Measurements from ENCODE around the gene IL13RA1. TPM values are rescaled to one million over a fixed set of nuclear protein-coding genes. Genes with fewer than 3 reads are reported as not detected.

The IL13RA1 gene
- polyA plus RNA-seq, 3 donors: 48.8 to 74.6 (median 72.6) TPM

DNA sequence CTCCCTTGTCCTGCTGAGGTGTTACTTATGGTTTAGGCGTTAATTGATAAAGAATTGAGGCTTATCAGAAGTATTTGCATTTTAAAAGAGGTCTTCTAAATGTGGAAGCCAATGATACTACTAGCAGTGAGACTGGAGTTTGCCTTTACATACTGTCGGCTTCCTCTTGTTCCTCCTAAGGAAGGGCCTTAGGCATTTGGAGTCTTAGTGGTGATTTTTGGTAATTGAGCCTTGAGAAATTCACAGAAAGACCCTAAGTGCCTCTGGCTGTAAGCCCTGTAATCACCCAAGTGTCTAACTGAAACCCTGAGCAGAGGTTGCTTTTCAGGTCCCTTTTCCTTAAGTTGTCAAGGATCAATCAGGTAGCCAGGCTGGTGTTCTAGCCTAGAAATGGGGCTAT is 14.8 kb downstream of the IL13RA1 start:
- H3K27ac ChIP-seq (ENCODE audit: low read depth in 1 of 2, low read length in 2 of 2): no peak overlapping the region
- DNase-seq: no peak
- Mint-ChIP-seq H3K27me3 (ENCODE audit: low read depth in 3 of 3) (peaks cover 0 to 8% (median 0%) of the 10 kb centered on the region in 3 donors), H3K4me1 (peaks cover 18% of the 10 kb centered on the region), H3K9me3 (peaks cover 0 to 7% (median 0%) of the 10 kb centered on the region in 7 donors), H3K27ac (no peak overlapping the region), H3K36me3 (peaks cover 22 to 24% of the 10 kb centered on the region in 2 donors), H3K4me3 (no peak overlapping the region)
- peaks cover 50% of the 10 kb centered on the region for H4K20me1 ChIP-seq (ENCODE audit: insufficient read depth, low read length)
- H3K27me3 ChIP-seq (ENCODE audit: control insufficient read depth in 2 of 2, insufficient read depth in 2 of 2, low read length in 2 of 2): no peaks in the 10 kb centered on the region
- H3K36me3 ChIP-seq (replicated peaks in 1 of 2; ENCODE audit: control insufficient read depth in 1 of 2, insufficient read depth in 2 of 2, low read length in 2 of 2): peaks cover 14 to 44% of the 10 kb centered on the region in 2 donors
- intact Hi-C loops (cut with micrococcal nuclease): no loop called here
- H3K79me2 ChIP-seq (ENCODE audit: insufficient read depth, low read length): peaks cover 47% of the 10 kb centered on the region
- H3K4me3 ChIP-seq (replicated peaks in 1 of 3; ENCODE audit: low read depth in 2 of 3, low read length in 3 of 3): no peak overlapping the region
- no peak overlapping the region for H3K9ac ChIP-seq (ENCODE audit: insufficient read depth, low read length, poor library complexity, severe bottlenecking)
- peaks cover 0 to 6% of the 10 kb centered on the region in 2 donors for H3K9me3 ChIP-seq (replicated peaks in 1 of 2; ENCODE audit: control insufficient read depth in 1 of 2, insufficient read depth in 1 of 2, low read length in 2 of 2)
- H3K4me1 ChIP-seq (ENCODE audit: control insufficient read depth in 1 of 2, insufficient read depth in 2 of 2, low read length in 2 of 2): peaks cover 9 to 10% of the 10 kb centered on the region in 2 donors
- WGBS (ENCODE audit: insufficient coverage): no CpG with 5 or more reads among the region's 2 CpGs
- TF ChIP-seq, protein P1, sequence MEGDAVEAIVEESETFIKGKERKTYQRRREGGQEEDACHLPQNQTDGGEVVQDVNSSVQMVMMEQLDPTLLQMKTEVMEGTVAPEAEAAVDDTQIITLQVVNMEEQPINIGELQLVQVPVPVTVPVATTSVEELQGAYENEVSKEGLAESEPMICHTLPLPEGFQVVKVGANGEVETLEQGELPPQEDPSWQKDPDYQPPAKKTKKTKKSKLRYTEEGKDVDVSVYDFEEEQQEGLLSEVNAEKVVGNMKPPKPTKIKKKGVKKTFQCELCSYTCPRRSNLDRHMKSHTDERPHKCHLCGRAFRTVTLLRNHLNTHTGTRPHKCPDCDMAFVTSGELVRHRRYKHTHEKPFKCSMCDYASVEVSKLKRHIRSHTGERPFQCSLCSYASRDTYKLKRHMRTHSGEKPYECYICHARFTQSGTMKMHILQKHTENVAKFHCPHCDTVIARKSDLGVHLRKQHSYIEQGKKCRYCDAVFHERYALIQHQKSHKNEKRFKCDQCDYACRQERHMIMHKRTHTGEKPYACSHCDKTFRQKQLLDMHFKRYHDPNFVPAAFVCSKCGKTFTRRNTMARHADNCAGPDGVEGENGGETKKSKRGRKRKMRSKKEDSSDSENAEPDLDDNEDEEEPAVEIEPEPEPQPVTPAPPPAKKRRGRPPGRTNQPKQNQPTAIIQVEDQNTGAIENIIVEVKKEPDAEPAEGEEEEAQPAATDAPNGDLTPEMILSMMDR (IDR thresholded peaks at IDR 0.05): no peak
- no peak overlapping the region for H2AFZ ChIP-seq (ENCODE audit: insufficient read depth, low read depth, low read length, poor library complexity, severe bottlenecking)
- no peak overlapping the region for H3K4me2 ChIP-seq (replicated peaks; ENCODE audit: extremely low read depth, low read length, poor library complexity, severe bottlenecking)

DNA sequence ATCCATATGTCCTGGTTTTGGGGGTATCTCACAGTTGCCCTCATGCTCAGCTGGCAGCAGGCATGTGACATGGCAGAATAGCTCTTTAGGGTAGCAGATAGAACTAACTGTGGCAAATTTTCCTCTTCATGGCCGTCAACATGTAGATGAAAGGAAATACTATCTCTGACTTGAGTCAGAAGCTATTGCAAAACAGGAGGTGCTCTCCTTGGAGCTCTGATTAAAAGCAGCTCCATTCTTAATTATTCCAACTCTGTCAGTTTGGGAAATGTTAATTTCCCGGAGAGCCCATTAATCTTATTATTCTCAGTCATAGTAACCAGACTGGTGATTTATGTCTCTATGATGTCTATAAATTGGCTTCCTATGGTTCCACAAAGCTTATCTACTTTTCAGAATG is 18.2 kb downstream of the IL13RA1 start:
- Mint-ChIP-seq H3K36me3 (peaks cover 34 to 36% of the 10 kb centered on the region in 2 donors), H3K4me3 (no peak overlapping the region), H3K9me3 (no peaks in the 10 kb centered on the region), H3K27me3 (ENCODE audit: low read depth in 3 of 3) (peaks cover 0 to 7% (median 0%) of the 10 kb centered on the region in 3 donors), H3K4me1 (peaks cover 13% of the 10 kb centered on the region), H3K27ac (peak overlapping the region; percentile 23 to 90 (median 70))
- Histone ChIP-seq H3K9ac (ENCODE audit: insufficient read depth, low read length, poor library complexity, severe bottlenecking) (no peak overlapping the region), H3K27ac (ENCODE audit: low read depth in 1 of 2, low read length in 2 of 2) (peak overlapping the region in 1 of 2 donors; percentile 28), H3K9me3 (replicated peaks in 1 of 2; ENCODE audit: control insufficient read depth in 1 of 2, insufficient read depth in 1 of 2, low read length in 2 of 2) (no peaks in the 10 kb centered on the region), H2AFZ (ENCODE audit: insufficient read depth, low read depth, low read length, poor library complexity, severe bottlenecking) (no peak overlapping the region), H4K20me1 (ENCODE audit: insufficient read depth, low read length) (peaks cover 41% of the 10 kb centered on the region), H3K4me3 (replicated peaks in 1 of 3; ENCODE audit: low read depth in 2 of 3, low read length in 3 of 3) (no peak overlapping the region), H3K4me2 (replicated peaks; ENCODE audit: extremely low read depth, low read length, poor library complexity, severe bottlenecking) (no peak overlapping the region), H3K36me3 (replicated peaks in 1 of 2; ENCODE audit: control insufficient read depth in 1 of 2, insufficient read depth in 2 of 2, low read length in 2 of 2) (peaks cover 30 to 70% of the 10 kb centered on the region in 2 donors), H3K27me3 (ENCODE audit: control insufficient read depth in 2 of 2, insufficient read depth in 2 of 2, low read length in 2 of 2) (no peaks in the 10 kb centered on the region), H3K4me1 (ENCODE audit: control insufficient read depth in 1 of 2, insufficient read depth in 2 of 2, low read length in 2 of 2) (peaks cover 9 to 10% of the 10 kb centered on the region in 2 donors), H3K79me2 (ENCODE audit: insufficient read depth, low read length) (peaks cover 14% of the 10 kb centered on the region)
- WGBS (ENCODE audit: insufficient coverage): no CpG with 5 or more reads among the region's 2 CpGs
- intact Hi-C loops (cut with micrococcal nuclease): no loop called here
- TF ChIP-seq, protein P1 (IDR thresholded peaks at IDR 0.05): no peak
- DNase-seq: peak in 1 of 3 donors; percentile 20
